NCI-H2227 (cell line): ENCODE data around the gene FHIT.
"Not testable (repeated sequence)": the region's sequence is repeated elsewhere in the genome, so short reads cannot be mapped to it uniquely, and the experiment has no call there.

Experiments
- DNase-seq: peaks from one replicate; lab custom pipeline; 2025; ENCODE audit not compliant: unreplicated experiment; lab: John Stamatoyannopoulos, UW

Gene FHIT

GRCh38 chr3:60737633-60738399, 513.4 kb downstream of the FHIT start:
- no peak for DNase-seq

GRCh38 chr3:60730371-60730770, 520.9 kb downstream of the FHIT start:
- no peak for DNase-seq

- DNase-seq = no peak
Observed at GRCh38 chr3:60729056-60729455, 522.2 kb downstream of the FHIT start.

GRCh38 chr3:60728006-60728405, 523.2 kb downstream of the FHIT start:
- DNase-seq = no peak

- no peak for DNase-seq
Observed at GRCh38 chr3:60720736-60721135, 530.5 kb downstream of the FHIT start.

DNA sequence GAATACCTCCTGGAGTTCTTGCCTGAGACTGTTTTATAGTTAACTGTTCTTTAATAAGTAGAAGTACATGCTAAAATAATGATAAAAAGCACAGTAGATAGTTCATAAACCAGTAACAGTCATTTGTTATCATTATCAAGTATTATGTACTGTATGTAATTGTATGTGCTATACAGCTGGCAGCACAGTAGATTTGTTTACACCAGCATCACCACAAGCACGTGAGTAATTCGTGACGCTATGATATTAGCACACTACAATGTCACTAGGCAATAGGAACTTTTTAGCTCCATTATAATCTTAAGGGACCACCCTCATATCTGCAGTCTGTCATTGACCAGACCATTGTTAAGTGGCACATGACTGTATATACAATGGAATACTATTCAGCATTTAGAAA, 534.7 kb downstream of the FHIT start:
- DNase-seq = no peak

DNA sequence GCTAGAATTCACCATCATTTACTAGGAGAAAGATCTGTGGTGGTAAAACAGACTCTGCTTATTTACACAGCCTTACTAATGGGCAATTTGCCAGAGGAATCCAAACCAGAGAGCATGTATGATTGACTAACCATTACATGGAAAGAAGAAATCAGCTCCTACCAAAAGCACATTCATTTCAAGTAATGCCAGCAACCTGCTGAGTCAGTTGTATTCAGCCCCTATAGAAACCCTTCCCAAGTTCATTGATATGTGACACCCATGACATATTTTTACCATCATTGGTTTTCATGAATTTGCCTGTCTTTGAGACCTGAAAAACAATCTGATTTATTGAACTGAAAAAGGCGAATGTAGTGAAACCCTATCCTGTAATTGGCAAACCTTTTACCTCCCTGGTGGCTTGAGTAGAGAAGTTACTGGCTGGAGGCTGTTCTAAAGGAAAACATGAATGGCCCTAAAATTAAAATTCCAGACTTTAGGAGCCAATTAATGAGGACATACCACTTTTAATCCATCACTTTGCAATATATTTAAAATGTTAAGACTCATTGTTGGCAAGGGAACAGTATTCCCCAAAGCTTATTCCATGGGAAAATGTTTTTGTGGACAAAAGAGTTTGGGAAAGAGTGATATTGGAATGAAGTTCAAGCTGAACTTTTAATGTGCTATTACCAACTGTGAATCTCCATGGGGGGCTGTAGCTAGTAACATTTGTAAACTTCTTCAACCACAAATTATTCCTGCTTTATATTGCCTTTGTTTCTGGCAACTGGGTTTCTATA, 542.9 kb downstream of the FHIT start:
- peak; percentile 17 for DNase-seq

GRCh38 chr3:60707452-60708020, 543.7 kb downstream of the FHIT start:
- DNase-seq = no peak

DNA sequence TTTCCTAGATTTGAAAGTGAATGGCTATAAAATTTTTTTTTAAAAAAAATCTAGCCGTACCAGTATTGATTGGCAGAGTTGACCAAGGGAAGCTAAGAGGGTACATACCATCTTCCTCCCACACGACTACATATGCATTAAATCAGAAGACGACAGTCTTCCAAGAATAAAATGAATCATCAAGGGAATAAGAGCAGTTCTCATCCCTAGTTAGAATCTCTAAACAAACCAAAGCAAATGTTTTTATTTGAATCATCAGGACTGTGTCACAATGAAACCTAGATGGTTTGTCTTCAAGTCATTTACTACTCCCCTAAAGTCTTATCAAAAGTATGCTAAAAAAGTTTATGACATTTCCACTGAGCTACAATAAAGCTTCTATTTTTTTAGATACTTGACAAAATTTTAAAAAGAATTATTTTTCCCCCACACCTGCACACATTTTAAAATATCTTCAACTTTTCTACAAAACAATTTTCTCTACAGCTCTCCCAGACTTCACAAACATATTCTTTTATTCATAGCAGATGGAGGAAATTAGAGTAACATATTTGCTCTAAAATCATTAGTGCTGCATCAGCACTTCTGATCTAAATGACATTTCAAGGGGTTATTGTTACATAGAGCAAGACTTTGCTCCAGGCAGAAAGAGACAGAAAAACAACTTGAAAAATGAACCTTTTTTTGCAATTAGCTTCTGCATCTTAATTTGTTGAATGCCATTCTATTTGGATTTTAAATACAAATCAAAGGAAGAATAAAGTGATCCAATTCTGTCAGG, 547.1 kb downstream of the FHIT start:
- DNase-seq = no peak

DNA sequence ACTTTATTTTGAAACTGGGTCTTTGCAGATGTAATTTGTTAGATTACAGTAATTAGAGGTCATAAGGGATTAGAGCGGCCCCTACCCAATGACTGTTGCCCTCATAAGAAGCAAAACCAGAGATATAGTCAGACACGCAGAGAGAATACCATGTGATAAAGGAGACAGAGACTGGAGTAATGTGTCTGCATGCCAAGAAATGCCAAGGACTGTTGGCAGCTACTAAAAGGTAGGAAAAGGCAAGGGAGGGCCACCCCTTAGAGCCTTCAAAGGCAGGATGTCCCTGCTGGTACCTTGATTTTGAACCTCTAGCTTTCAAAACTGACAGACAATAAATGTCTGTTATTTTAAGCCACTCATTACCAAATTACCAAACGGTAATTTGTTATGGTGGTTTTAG, 548.2 kb downstream of the FHIT start:
- DNase-seq = no peak

DNA sequence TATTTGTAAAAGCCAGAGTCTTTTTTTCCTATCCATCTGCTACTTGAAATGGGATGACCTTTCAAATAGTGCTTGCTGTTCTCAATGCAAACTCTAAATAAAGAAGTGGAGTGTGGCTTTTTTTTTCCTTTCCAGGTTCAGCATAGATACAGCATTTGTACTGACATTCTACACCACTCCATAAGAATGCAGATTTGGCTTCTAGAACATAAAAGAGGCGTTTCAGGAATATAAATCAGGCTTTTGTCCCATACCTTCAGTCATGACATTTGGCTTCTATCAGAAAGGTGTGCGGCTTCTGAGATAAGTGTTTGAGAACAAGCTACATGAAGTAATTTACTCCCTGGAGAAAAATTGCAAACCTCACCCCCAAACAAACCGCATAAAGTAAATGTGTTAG, 553.1 kb downstream of the FHIT start:
- DNase-seq = no peak

GRCh38 chr3:60697132-60697531, 554.1 kb downstream of the FHIT start:
- DNase-seq = no peak

DNA sequence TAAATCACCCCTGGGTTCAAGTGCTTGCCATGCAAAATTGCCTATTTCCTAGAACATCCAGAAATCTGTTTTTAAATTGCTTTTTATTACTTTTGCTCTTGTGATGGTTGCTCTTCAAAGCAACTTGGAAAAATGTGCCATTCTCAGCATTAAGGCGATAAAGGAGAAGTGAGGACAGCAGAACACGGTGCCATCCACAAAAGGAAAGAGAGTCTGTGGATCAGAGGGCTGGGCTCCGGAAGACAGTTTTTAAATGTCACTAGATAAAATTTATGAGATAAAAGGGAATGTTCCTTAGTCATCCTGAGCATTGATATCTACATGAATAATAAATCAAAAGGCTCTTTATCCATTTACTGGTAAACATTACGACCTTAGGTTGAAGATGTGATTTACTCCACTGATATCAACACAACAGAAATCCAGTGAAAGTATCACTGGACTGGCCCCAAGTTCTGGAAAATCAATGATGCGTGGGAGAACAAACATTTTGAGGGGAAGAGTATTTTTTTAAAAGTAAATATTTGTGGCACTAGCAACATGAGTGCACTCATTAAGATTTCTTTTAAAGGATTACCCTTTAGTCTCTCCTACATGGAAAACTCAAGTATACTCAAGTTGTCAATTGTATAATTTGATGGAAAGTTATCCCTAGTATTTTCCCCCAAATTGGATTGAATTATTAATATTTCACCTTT, 554.7 kb downstream of the FHIT start:
- no peak for DNase-seq

GRCh38 chr3:60675424-60675823, 575.8 kb downstream of the FHIT start:
- no peak for DNase-seq

DNA sequence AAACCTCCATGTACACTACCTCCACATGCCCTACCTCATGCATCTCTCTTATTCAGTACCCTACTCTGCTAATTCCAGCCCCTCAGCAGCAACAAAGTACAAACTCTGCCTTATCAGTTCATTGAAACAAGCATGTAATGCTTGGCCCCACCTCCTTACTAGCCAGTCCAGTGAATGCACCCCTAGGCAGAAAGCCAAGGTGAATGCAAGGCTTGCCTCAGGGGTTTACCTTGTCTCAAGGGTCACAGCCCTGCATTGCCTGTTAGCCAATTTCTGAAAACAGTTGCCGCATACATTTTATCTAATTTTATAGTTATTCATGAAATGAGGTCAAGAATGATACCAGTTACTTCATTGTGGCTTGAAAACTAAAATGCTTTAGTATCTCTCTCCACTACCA, 576.4 kb downstream of the FHIT start:
- DNase-seq = no peak

GRCh38 chr3:60673123-60673522, 578.1 kb downstream of the FHIT start:
- no peak for DNase-seq

DNA sequence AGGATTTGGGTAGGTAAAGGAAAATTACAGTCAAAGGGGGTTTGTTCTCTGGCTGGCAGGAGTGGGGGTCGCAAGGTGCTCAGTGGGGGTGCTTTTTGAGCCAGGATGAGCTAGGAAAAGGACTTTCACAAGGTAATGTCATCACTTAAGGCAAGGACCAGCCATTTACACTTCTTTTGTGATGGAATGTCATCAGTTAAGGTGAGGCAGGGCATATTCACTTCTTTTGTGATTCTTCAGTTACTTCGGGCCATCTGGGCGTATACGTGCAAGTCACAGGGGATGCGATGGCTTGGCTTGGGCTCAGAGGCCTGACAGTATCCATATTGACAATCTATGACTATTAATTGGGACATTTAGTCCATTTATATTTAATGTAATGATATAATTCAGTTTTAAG, 578.9 kb downstream of the FHIT start:
- DNase-seq = not testable (repeated sequence)

DNA sequence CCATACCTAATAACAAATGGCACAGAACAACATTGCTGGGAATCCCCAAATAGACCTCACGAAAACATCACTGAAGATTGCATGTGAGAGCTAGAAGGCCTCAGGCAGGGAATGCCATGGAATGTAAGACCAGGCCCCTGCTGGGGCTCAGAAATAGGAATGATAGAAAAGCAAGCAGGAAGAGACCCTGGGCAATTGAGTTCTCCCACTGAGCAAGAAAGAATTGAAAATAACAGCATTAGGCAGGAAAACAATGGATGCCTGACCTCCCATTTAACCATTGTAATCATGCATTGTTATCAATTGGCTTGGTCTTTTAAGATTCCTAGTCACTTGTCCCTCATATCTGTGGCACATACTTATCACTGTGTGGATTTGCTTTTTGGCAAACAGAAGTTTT, 581.6 kb downstream of the FHIT start:
- DNase-seq = no peak

DNA sequence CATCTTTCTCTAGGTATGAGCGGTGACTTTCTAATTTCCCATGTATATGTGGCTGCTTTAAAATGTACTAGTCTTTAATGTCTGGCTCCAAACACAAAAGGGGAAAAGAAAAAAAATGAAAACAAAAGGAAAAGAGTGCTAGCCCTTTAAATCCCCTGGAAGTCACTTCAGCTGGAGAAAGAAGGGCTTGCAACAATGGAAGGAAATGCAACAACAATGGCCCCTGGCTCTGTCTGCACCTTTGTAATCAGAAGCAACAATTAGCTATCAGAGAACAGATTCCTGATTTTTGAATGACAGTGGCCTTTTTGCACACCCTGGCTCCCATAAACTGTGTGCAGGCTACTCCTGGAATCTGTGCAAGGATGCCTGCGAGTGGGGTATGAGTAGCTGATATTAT, 591.2 kb downstream of the FHIT start:
- DNase-seq = no peak

DNA sequence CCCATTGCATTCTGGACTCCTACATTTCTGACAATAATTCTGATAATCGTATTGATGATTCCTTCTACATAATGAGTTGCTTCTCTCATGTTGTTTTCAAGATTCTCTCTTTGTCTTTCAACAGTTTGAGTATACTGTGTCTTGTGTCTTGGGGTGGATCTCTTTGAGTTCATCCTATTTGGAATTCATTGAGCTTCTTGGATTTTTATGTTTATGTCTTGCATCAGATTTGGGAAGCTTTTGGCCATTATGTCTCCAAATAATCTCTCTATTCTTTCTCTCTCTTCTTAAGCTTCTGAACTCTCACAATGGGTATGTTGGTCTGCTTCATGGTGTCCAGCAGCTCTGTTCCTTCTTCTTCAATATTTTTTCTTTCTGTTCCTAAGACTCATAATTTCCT, 592.2 kb downstream of the FHIT start:
- no peak for DNase-seq

DNA sequence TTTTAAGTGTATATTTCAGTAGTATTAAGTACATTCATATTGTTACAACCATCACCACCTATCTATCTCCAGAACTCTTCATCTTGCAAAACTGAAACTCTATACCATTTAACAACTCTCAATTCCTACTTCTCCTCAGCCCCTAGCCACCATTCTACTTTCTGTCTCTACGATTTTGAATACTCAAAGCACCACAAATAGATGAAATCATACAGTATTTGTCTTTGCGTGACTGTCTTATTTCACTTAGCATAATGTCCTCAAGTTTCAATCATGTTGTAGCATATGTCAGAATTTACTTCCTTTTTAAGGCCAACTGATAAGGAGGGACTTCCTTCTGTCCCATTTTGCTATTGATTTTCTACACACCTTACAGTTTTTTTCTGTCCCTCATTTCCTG, 593.3 kb downstream of the FHIT start:
- DNase-seq = no peak
